GM19463 (cell line): ENCODE measurements around the gene CHRM1.
"Not testable (repeated sequence)": the region's sequence is repeated elsewhere in the genome, so short reads cannot be mapped to it uniquely, and the experiment has no call there.

ENCODE experiments used
- ATAC-seq: cut with Tn5 transposase; IDR thresholded peaks from one replicate; pipeline ENCODE4 v1.9.1; 2021; ENCODE audit warnings: mild to moderate bottlenecking, moderate library complexity; ENCODE audit not compliant: unreplicated experiment

CHRM1 gene

DNA sequence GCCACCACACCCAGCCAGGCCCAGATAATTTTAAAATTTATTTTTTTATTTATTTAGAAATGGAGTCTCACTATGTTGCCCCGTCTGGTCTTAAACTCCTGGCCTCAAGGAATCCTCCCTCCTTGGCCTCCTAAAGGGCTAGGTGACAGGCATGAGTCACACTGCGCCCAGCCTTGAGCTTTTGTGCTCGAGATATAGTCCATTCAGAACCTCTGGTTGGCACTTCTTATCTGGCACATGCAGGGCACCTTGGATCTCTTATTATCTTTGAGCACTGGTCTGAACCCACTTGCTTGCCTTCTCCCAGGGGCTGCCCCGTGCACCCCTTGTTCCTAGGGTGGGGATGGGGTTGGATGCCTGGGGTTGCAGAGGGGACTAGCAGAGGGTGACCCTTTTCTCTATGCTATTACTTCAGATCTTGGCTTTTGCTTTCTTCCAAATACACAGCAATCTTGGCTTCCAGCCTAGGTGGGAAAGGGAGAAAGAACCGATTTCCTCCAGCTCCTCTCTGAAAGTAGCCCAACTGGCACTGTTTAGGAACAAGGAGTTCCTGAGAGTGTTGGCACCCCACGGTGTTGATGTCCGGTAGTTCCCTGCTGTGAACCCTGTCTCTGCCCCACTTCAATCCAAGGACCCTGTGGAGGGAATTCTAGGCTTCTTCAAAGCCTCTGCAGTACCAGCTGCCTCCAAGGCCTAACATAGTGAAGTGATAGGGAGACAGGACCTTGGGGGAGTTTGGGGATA lies 41.8 kb downstream of the CHRM1 start:
- no peak for ATAC-seq

DNA sequence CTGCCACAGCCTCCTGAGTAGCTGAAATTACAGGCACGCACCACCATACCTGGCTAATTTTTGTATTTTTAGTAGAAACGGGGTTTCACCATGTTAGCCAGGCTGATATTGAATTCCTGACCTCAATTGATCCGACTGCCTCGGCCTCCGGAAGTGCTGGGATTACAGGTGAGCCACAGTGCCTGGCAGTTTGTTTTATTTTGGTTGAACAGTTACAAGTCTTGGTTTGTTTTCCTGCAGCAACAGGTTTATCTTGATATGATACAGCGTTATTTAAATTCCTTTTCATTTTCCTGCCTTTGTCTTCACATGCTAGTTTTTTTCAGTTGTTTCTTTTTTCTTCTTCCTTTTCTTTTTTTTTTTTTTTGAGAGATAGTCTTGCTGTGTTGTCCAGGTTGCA lies 44.5 kb downstream of the CHRM1 start:
- ATAC-seq = no peak

DNA sequence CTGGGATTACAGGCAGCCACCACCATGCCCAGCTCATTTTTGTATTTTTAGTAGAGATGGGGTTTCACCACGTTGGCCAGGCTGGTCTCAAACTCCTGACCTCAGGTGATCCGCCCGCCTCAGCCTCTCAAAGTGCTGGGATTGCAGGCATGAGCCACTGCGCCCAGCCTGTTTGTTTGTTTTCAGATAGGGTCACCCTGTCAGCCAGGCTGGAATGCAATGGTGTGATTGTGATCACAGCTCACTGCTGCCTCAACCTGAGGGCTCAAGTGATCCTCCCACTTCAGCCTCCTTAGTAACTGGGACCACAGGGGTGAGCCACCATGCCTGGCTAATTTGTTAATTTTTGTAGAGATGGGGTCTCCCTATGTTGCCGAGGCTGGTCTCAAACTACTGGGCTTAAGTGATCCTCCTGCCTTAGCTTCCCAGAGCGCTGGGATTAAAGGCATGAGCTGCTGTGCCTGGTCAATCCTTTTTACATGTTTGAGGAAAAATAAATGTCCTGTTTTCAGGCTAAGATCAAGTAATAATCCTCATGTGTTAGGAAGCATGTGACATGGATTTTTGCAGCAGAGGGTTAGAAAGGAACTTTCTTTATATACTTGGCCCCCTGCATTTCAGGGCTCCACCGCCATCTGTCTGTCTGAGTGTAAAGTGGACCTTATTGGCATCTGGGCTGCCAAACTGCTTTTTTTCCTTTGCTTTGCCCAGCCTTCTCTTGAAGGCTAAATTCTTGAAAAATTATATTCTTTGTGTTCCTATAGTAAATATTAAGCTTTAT lies 45.3 kb downstream of the CHRM1 start:
- no peak for ATAC-seq

DNA sequence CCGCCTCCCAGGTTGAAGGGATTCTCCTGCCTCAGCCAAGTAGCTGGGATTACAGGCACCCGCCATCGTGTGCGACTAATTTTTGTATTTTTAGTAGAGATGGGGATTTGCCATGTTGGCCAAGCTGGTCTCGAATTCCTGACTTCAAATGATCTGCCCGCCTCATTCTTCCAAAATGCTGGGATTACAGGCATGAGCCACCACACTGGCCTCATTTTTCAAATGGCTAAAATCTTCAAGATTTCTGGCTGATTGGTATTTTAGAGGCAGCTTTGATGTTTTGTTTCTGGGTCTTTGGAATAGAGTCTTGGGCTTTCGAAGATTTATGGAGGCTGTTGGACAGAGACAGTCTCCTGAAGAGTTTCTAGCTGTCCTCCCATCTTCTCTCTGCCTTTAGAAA lies 46.3 kb downstream of the CHRM1 start:
- ATAC-seq = no peak

DNA sequence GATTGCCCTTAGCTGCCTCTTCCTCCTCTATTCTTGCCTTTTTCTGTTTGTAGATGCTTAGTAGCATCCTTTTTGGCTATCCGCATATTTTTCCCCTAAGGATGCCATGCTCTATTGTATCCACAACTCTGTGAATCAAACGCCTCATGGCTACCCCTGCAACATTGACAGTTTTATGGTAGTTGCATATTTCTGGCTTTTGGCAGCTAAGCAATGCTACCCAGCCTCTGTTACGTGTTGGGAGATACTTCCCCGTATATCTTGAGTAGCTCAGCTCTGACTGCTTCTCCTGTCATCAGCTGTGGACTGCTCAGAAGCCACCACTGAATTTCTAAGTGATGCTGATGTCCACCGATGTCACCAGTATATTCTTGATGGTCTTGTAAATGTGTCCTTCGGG lies 55.5 kb downstream of the CHRM1 start:
- no peak for ATAC-seq

DNA sequence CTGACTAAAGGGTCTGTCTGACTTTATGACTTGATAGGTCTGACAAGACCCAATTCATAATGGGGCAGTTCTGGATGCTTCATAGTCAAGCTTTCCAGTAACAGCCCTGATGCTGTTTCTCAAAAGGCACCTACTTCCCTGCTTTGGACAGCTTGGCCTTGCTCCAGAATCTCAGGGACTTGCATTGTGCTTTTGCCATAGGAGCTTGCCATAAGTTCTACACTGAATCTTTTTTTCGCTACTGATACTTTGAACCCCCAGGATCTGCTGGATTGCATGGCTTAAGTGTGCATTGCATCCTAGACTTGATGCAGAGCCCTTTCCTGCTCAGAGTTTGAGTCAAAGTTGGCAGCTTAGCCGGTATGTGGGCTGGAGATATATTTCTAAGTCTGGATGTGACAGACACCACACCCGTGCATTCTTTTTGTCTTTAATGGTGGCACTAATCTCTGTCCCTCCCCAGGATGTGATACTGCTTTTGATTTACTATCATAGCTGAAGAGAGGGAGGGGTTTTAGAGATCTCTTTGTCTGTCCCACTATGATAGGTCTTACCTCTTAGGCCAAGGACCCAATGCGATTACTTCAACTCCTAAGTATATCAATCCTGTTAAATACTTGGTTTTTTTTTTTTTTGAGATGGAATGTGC lies 57.4 kb downstream of the CHRM1 start:
- ATAC-seq = no peak

DNA sequence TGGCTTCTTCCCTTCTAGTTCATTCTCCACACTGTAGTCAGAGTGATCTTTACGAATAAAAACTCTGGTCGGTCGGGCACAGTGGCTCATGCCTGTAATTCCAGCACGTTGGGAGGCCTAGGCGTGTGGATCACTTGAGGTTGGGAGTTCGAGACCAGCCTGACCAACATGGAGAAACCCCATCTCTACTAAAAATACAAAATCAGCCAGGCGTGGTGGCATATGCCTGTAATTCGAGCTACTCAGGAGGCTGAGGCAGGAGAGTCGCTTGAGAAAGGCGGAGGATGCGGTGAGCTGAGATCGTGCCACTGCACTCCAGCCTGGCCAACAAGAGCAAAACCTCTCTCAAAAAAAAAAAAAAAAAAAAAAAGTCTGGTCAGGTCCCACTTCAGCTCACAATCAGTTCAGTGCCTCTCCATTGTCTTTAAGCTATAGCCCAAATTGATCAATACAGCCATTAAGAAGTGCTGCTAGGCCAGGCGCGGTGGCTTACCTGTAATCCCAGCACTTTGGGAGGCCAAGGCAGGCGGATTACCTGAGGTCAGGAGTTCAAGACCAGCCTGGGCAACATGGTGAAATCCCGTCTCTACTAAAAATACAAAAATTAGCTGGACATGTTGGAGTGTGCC lies 59.5 kb downstream of the CHRM1 start:
- not testable (repeated sequence) for ATAC-seq

DNA sequence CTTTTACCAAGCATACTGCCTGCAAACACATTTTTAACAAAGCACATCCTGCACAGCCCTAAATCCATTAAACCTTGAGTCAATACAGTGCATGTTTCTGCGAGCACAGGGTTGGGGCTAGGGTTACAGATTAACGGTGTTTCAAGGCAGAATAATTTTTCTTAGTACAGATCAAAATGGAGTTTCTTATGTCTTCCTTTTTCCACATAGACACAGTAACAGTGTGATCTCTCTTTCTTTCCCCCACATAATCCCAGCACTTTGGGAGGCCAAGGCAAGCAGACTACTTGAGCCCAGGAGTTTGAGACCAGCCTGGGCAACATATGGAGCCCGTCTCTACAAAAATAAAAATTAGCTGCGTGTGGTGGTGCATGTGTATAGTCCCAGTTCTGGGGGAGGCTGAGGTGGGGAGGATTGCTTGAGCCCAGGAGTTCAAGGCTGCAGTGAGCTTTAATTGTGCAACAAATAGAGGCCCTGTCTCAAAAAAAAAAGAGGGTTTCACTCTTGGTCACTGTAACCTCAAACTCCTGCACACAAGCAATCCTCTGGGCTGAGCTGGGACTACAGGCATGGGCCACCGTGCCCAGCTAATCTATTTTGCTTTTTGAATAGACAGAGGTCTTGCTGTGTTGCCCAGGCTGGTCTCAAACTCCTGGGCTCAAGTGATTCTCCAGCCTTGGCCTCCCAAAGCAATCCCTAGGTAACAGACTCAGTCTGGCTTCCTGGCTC lies 60.2 kb downstream of the CHRM1 start:
- ATAC-seq = no peak

DNA sequence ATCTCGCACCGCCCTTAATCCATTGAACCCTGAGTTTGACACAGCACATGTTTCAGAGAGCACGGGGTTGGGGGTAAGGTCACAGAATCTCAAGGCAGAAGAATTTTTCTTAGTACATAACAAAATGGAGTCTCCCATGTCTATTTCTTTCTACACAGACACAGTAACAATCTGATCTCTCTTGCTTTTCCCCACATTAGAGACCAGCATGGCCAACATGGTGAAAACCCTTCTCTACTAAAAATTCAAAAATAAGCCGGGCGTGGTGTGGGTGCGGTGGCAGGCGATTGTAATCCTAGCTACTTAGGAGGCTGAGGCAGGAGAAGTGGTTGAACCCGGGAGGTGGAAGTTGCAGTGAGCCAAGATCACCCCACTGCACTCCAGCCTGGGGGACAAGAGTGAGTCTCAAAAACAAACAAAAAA lies 61.9 kb downstream of the CHRM1 start:
- ATAC-seq = not testable (repeated sequence)
